ENCODE data around the gene RALGDS. TPM values are rescaled to one million over a fixed set of nuclear protein-coding genes. Genes with fewer than 3 reads are reported as not detected.

The RALGDS gene
- total RNA-seq, 1 donor from 2014 or later, result 449 TPM

DNA sequence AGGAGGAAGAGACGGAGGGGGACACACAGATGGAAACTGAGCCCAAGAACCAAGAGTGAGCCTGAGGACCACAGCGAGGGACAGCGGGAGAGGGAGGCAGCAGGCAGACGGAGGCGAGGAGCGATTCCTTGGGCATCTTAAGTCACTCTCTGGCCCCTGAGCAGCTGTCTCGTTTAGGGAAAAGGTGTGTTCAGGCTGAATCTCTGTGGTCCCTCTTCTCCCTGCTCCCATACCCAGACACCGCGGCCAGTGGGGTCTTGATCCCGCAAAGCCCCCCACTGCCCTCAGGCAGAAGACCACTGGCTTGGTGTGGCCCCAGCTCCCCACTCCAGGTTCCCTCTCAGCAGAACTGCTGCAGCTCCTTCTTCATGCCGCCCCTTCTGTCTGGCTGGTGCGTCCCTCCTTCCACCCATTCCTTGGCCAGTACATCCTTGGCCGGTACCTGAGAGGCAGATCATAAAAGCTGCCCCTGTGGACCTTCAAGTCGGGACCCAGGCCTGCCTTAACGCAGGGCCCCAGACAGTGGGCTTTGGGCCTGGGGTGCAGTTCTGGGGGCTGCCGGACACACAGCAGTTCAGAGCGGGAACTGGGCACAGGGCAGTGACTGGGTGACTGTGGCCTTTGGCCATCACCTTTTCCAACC lies 5.8 kb upstream of the RALGDS start:
- TF ChIP-seq, protein P1, sequence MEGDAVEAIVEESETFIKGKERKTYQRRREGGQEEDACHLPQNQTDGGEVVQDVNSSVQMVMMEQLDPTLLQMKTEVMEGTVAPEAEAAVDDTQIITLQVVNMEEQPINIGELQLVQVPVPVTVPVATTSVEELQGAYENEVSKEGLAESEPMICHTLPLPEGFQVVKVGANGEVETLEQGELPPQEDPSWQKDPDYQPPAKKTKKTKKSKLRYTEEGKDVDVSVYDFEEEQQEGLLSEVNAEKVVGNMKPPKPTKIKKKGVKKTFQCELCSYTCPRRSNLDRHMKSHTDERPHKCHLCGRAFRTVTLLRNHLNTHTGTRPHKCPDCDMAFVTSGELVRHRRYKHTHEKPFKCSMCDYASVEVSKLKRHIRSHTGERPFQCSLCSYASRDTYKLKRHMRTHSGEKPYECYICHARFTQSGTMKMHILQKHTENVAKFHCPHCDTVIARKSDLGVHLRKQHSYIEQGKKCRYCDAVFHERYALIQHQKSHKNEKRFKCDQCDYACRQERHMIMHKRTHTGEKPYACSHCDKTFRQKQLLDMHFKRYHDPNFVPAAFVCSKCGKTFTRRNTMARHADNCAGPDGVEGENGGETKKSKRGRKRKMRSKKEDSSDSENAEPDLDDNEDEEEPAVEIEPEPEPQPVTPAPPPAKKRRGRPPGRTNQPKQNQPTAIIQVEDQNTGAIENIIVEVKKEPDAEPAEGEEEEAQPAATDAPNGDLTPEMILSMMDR (IDR thresholded peaks at IDR 0.05; ENCODE audit: partially characterized antibody, unreplicated experiment), result no peak
- peaks cover 21% of the 10 kb centered on the region for H3K27me3 Mint-ChIP-seq (ENCODE audit: unreplicated experiment)
- DNase-seq, result no peak
- peaks cover under 1% of the 10 kb centered on the region for H3K36me3 Mint-ChIP-seq (ENCODE audit: unreplicated experiment)
- H3K9me3 Mint-ChIP-seq (ENCODE audit: unreplicated experiment), result peaks cover 26% of the 10 kb centered on the region
- H3K4me1 Mint-ChIP-seq (ENCODE audit: low read depth, unreplicated experiment), result peaks cover 53% of the 10 kb centered on the region
- H3K27ac Mint-ChIP-seq (ENCODE audit: unreplicated experiment), result peak overlapping the region; percentile 52
- H3K4me3 Mint-ChIP-seq (ENCODE audit: unreplicated experiment), result peak overlapping the region; percentile 27

DNA sequence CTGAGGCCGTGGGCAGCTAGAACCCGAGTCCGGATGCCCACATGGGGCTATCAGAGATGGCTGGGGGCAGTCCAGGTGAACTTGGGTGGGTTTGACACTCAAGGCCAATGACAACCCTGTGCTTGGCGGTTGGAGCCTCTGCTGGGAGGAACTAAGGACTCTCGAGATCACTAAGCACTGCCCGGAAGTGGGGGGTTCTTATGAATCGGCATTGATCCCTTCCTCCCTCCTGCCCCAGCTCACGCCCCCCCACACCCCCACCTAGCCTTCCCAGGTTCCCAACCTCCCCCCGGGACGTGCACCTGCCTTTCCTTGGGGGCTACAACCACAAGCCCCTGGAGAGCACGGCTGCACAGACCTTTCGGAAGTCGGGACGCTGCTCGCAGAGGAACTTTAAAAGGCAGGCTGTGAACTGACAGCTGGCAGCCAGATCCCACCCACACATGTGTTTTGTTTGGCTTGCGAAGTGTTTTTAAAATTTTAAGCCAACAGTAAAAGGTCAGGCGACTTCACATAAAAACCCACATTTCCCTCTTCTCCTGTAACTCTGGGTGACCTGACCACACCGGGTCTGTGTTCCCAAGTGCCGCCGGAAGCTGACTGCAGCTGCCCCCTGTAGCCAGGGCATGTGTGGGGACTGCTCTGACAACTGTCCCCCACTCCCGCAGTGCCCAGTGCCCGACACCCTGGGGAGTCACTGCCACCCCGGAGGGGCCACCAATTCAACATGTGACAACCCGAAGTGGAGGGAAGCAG lies 5.1 kb upstream of the RALGDS start:
- TF ChIP-seq, protein P1 (IDR thresholded peaks at IDR 0.05; ENCODE audit: partially characterized antibody, unreplicated experiment), result no peak
- peak overlapping the region; percentile 52 for H3K27ac Mint-ChIP-seq (ENCODE audit: unreplicated experiment)
- peak overlapping the region; percentile 27 for H3K4me3 Mint-ChIP-seq (ENCODE audit: unreplicated experiment)

DNA sequence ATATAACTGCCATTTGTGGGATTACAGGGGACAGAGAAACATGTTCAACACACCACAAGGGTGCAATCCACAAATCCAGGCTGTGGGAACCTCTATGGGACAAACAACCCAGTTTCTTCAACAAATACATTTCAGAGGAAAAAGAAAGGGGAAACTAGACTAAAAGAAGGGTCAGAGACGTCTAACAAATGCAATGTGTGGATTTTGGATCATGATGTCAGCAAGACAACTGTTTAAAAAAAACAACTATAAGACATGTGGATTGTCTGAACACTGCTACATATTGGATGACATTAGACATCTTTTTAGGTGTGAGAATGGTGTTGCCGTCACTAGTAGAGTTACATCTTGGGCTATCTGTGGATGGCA lies 3.9 kb upstream of the RALGDS start:
- Mint-ChIP-seq H3K36me3 (ENCODE audit: unreplicated experiment) (no peaks in the 10 kb centered on the region), H3K27me3 (ENCODE audit: unreplicated experiment) (peaks cover 33% of the 10 kb centered on the region), H3K4me1 (ENCODE audit: low read depth, unreplicated experiment) (peaks cover 45% of the 10 kb centered on the region), H3K4me3 (ENCODE audit: unreplicated experiment) (no peak overlapping the region), H3K27ac (ENCODE audit: unreplicated experiment) (peak overlapping the region; percentile 26), H3K9me3 (ENCODE audit: unreplicated experiment) (peaks cover 33% of the 10 kb centered on the region)
- no peak for DNase-seq
- TF ChIP-seq, protein P1 (IDR thresholded peaks at IDR 0.05; ENCODE audit: partially characterized antibody, unreplicated experiment), result no peak

More for the DNA sequence above, 5.1 kb upstream of the RALGDS start:
- DNase-seq, result no peak
- Mint-ChIP-seq H3K9me3 (ENCODE audit: unreplicated experiment) (peaks cover 28% of the 10 kb centered on the region), H3K27me3 (ENCODE audit: unreplicated experiment) (peaks cover 26% of the 10 kb centered on the region), H3K36me3 (ENCODE audit: unreplicated experiment) (no peaks in the 10 kb centered on the region), H3K4me1 (ENCODE audit: low read depth, unreplicated experiment) (peaks cover 49% of the 10 kb centered on the region)

DNA sequence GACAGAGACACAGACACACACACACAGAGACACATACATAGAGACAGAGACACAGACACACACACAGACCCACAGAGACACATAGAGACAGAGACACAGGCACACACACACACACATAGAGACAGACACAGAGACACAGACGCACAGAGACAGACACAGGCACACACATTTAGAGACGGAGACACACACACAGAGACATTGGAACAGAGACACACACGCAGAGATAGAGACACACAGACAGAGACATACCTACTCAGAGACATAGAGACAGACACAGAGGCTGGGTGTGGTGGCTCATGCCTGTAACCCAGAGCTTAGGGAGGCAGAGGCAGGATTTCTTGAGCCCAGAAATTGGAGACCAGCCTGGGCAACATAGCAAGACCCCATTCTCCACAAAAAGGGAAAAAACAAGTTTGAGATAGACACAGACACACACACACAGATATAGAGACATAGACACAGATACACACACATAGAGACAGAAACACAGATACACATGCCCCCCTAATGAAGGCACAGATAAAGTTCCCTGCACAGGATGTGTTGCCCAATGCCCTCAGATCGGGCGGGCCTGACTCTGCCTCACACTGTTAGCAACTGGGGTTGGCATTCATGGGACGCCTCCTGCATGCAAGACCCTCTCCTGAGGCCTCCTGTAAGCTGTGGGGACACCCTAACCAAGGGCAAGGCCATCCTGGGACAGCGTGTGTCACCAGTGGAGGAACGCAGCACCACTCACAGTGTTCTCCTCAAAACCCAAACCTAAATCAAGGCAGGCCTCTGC lies 3.3 kb upstream of the RALGDS start:
- Mint-ChIP-seq H3K36me3 (ENCODE audit: unreplicated experiment) (no peaks in the 10 kb centered on the region), H3K27ac (ENCODE audit: unreplicated experiment) (peak overlapping the region; percentile 82), H3K4me1 (ENCODE audit: low read depth, unreplicated experiment) (peaks cover 41% of the 10 kb centered on the region), H3K9me3 (ENCODE audit: unreplicated experiment) (peaks cover 39% of the 10 kb centered on the region), H3K27me3 (ENCODE audit: unreplicated experiment) (peaks cover 36% of the 10 kb centered on the region), H3K4me3 (ENCODE audit: unreplicated experiment) (peak overlapping the region; percentile 32)
- TF ChIP-seq, protein P1 (IDR thresholded peaks at IDR 0.05; ENCODE audit: partially characterized antibody, unreplicated experiment), result no peak
- no peak for DNase-seq
